Mesenchymal stem cell (in vitro differentiated cells and primary cell): ENCODE data around the gene CBLB.

Source experiments
- DNase-seq: peaks from one replicate; pipeline ENCODE4 v3.0.0-alpha.2; 2013
- H2AFZ ChIP-seq: one replicate; pipeline ENCODE4 v1.6.1; 2013; ENCODE audit warnings: low read depth, mild to moderate bottlenecking, control low read depth, inconsistent platforms, low read length, moderate library complexity
- H2AK5ac ChIP-seq: 2 replicates; pipeline ENCODE4 v1.6.1; 2013; ENCODE audit warnings: low read length, moderate library complexity, mild to moderate bottlenecking, inconsistent platforms; ENCODE audit not compliant: severe bottlenecking
- H2BK120ac ChIP-seq: one replicate; pipeline ENCODE4 v1.6.1; 2013; ENCODE audit warnings: low read depth, mild to moderate bottlenecking, inconsistent platforms, low read length, moderate library complexity
- H2BK12ac ChIP-seq, 2 experiments: one replicate each; pipeline ENCODE4 v1.6.1; 2013; ENCODE audit warnings: inconsistent platforms in 2 of 2, low read length in 2 of 2, mild to moderate bottlenecking in 2 of 2, moderate library complexity in 2 of 2, control low read depth in 1 of 2
- H2BK15ac ChIP-seq: one replicate; pipeline ENCODE4 v1.6.1; 2013; ENCODE audit warnings: mild to moderate bottlenecking, low read depth, inconsistent platforms; ENCODE audit not compliant: poor library complexity, severe bottlenecking
- H2BK5ac ChIP-seq: 2 replicates; pipeline ENCODE4 v1.6.1; 2013; ENCODE audit warnings: low read depth, mild to moderate bottlenecking, low read length, control low read depth, inconsistent platforms; ENCODE audit not compliant: poor library complexity, severe bottlenecking
- H3K14ac ChIP-seq, 2 experiments: one replicate each; pipeline ENCODE4 v1.6.1; 2013; ENCODE audit warnings: inconsistent platforms in 2 of 2, low read length in 2 of 2, control low read depth in 1 of 2, mild to moderate bottlenecking in 1 of 2, moderate library complexity in 1 of 2
- H3K18ac ChIP-seq, 2 experiments: one replicate each; pipeline ENCODE4 v1.6.1; 2013; ENCODE audit warnings: inconsistent platforms in 2 of 2, low read length in 2 of 2, control low read depth in 1 of 2, low read depth in 1 of 2, mild to moderate bottlenecking in 1 of 2
- H3K23ac ChIP-seq, 2 experiments: one replicate each; pipeline ENCODE4 v1.6.1; 2013; ENCODE audit warnings: inconsistent platforms in 2 of 2, low read length in 2 of 2, mild to moderate bottlenecking in 2 of 2, moderate library complexity in 2 of 2, control low read depth in 1 of 2
- H3K27ac ChIP-seq: 2 replicates; pipeline ENCODE4 v1.5.1; 2013; ENCODE audit warnings: mild to moderate bottlenecking, moderate library complexity, low read length, control low read depth, inconsistent platforms; ENCODE audit not compliant: poor library complexity, severe bottlenecking
- H3K27me3 ChIP-seq, 2 experiments: 2 replicates each; pipeline versions ENCODE4 v1.6.1 to v1.7.0; 2013; ENCODE audit warnings: low read length in 2 of 2, mild to moderate bottlenecking in 2 of 2, moderate library complexity in 2 of 2, control low read depth in 1 of 2, inconsistent platforms in 1 of 2; ENCODE audit not compliant: control insufficient read depth in 1 of 2, insufficient read depth in 1 of 2
- H3K36me3 ChIP-seq, 2 experiments: 2 replicates each; pipeline versions ENCODE4 v1.6.1 to v1.7.0; 2013; ENCODE audit warnings: low read length in 2 of 2, control low read depth in 1 of 2, inconsistent platforms in 1 of 2, low read depth in 1 of 2, mild to moderate bottlenecking in 1 of 2; ENCODE audit not compliant: insufficient read depth in 2 of 2, control insufficient read depth in 1 of 2
- H3K4ac ChIP-seq, 2 experiments: one replicate each; pipeline ENCODE4 v1.6.1; 2013; ENCODE audit warnings: inconsistent platforms in 2 of 2, low read length in 2 of 2, mild to moderate bottlenecking in 2 of 2, moderate library complexity in 2 of 2, control low read depth in 1 of 2, low read depth in 1 of 2
- H3K4me1 ChIP-seq: 2 replicates; pipeline ENCODE4 v1.6.1; 2013; ENCODE audit warnings: low read depth, low read length, control low read depth; ENCODE audit not compliant: control insufficient read depth, insufficient read depth
- H3K4me2 ChIP-seq: 2 replicates; pipeline ENCODE4 v1.6.1; 2013; ENCODE audit warnings: low read length, mild to moderate bottlenecking, inconsistent platforms; ENCODE audit not compliant: poor library complexity, severe bottlenecking
- H3K4me3 ChIP-seq, 2 experiments: 2 replicates each; pipeline versions ENCODE4 v1.5.1 to v1.7.0; 2013; ENCODE audit warnings: low read length in 2 of 2, mild to moderate bottlenecking in 2 of 2, control low read depth in 1 of 2, low read depth in 1 of 2; ENCODE audit not compliant: insufficient read depth in 1 of 2
- H3K79me1 ChIP-seq: replicated peaks from 2 replicates; pipeline ENCODE4 v1.6.1; 2013; ENCODE audit warnings: mild to moderate bottlenecking, control low read depth, low read length, inconsistent platforms; ENCODE audit not compliant: poor library complexity, severe bottlenecking
- H3K9ac ChIP-seq: 2 replicates; pipeline ENCODE4 v1.7.0; 2013; ENCODE audit warnings: mild to moderate bottlenecking, low read length, moderate library complexity
- H3K9me3 ChIP-seq: 2 replicates; pipeline ENCODE4 v1.7.0; 2013; ENCODE audit warnings: mild to moderate bottlenecking, low read length; ENCODE audit not compliant: control insufficient read depth
- H4K8ac ChIP-seq: one replicate; pipeline ENCODE4 v1.6.1; 2013; ENCODE audit warnings: inconsistent platforms, mild to moderate bottlenecking, low read length, moderate library complexity
- H4K91ac ChIP-seq: one replicate; pipeline ENCODE4 v1.6.1; 2013; ENCODE audit warnings: mild to moderate bottlenecking, low read length, inconsistent platforms
- WGBS: methylation state at CpG from one replicate; pipeline ENCODE4 v1.1.7; 2013; ENCODE audit warnings: mixed read lengths; 5-methylcytosine and 5-hydroxymethylcytosine counted together

Gene CBLB

GRCh38 chr3:105876780-105877327 is 8.0 kb upstream of the CBLB start:
- Histone ChIP-seq H3K14ac (no peak overlapping the region), H3K18ac (no peak overlapping the region), H2AK5ac (no peak overlapping the region), H3K27me3 (no peaks in the 10 kb centered on the region), H3K4me1 (no peaks in the 10 kb centered on the region), H3K4me2 (no peak overlapping the region), H3K79me1 (no peaks in the 10 kb centered on the region), H4K8ac (no peak overlapping the region), H2AFZ (no peak overlapping the region), H3K36me3 (no peaks in the 10 kb centered on the region), H3K9me3 (no peaks in the 10 kb centered on the region), H2BK5ac (no peak overlapping the region), H3K27ac (no peak overlapping the region), H3K4me3 (no peak overlapping the region), H3K4ac (no peak overlapping the region), H4K91ac (no peak overlapping the region), H2BK12ac (no peak overlapping the region), H3K23ac (no peak overlapping the region), H2BK120ac (no peak overlapping the region), H2BK15ac (no peak overlapping the region), H3K9ac (no peak overlapping the region)
- DNase-seq: no peak
- WGBS: no CpG with 5 or more reads among the region's 2 CpGs

GRCh38 chr3:105869861-105870755 is 1.3 kb upstream of the CBLB start:
- no peak overlapping the region for H3K14ac ChIP-seq

DNA sequence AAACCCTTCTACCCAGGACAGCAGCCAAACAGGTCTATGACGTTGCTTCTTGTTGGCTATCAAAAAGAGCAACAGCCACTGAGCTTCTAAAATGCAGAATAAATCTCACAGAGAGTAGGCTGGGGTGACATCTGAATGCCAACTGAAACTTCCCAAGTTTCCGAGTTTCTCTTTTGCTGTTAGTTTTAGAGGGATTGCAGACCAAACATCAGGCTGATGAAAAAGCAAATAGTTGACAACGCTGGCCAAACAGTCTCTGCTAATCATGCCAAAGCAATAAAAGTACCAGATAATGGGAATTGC is 670 bp upstream of the CBLB start:
- DNase-seq: no peak
- H4K8ac ChIP-seq: no peak overlapping the region
- peak overlapping the region; percentile 55 for H3K4me2 ChIP-seq
- H2AK5ac ChIP-seq: no peak overlapping the region
- no peak overlapping the region for H2AFZ ChIP-seq
- H3K9me3 ChIP-seq: no peaks in the 10 kb centered on the region
- 0% methylated on average over 3 of the region's 3 CpGs for WGBS
- H3K4ac ChIP-seq: no peak overlapping the region
- H2BK12ac ChIP-seq: no peak overlapping the region
- H3K18ac ChIP-seq: no peak overlapping the region
- H3K27me3 ChIP-seq: no peaks in the 10 kb centered on the region
- H3K23ac ChIP-seq: no peak overlapping the region
- H2BK15ac ChIP-seq: no peak overlapping the region
- peaks cover 5% of the 10 kb centered on the region for H3K79me1 ChIP-seq
- H2BK120ac ChIP-seq: no peak overlapping the region
- no peak overlapping the region for H4K91ac ChIP-seq
- H3K27ac ChIP-seq: peak overlapping the region; percentile 62
- peak overlapping the region in 1 of 2 experiments; percentile 85 for H3K4me3 ChIP-seq
- peak overlapping the region; percentile 95 for H3K9ac ChIP-seq
- H2BK5ac ChIP-seq: no peak overlapping the region
- no peaks in the 10 kb centered on the region for H3K4me1 ChIP-seq
- peaks cover 0 to 27% of the 10 kb centered on the region in 2 experiments for H3K36me3 ChIP-seq
- H3K14ac ChIP-seq: no peak overlapping the region

More at GRCh38 chr3:105869861-105870755, 1.3 kb upstream of the CBLB start:
- Histone ChIP-seq H3K36me3 (peaks cover 0 to 21% of the 10 kb centered on the region in 2 experiments), H4K91ac (no peak overlapping the region), H3K27me3 (no peaks in the 10 kb centered on the region), H2BK12ac (no peak overlapping the region), H3K9me3 (no peaks in the 10 kb centered on the region), H3K27ac (peak overlapping the region; percentile 62), H3K4me1 (no peaks in the 10 kb centered on the region), H3K4me2 (peak overlapping the region; percentile 55), H3K4me3 (peak overlapping the region in 1 of 2 experiments; percentile 85), H2BK5ac (no peak overlapping the region), H2AK5ac (no peak overlapping the region), H2BK15ac (no peak overlapping the region), H2AFZ (no peak overlapping the region), H3K9ac (peak overlapping the region; percentile 95), H2BK120ac (no peak overlapping the region), H3K4ac (no peak overlapping the region), H3K18ac (no peak overlapping the region), H4K8ac (no peak overlapping the region), H3K23ac (no peak overlapping the region), H3K79me1 (peaks cover 5% of the 10 kb centered on the region)
- DNase-seq: no peak
- 67% methylated on average over 3 of the region's 6 CpGs for WGBS

DNA sequence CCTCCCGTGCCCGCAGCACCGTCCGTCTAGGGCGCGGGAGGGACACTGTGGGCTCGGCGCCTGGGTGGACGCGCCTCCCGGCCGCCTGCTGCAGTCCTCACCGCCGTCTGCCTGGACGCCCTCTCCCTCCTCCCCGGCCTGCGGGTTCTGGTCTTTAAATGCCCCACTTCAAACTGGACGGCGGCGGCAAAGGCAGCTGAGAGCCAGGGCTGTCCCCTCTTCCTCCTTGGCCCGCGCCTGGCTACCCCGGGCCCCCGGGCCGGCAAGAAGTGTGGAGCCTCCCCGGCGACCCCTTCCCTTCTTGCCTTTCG is 426 bp downstream of the CBLB start:
- peak overlapping the region; percentile 100 for H3K9ac ChIP-seq
- peak overlapping the region; percentile 33 for H2AFZ ChIP-seq

More for the DNA sequence above, 426 bp downstream of the CBLB start:
- Histone ChIP-seq H3K27ac (peak overlapping the region; percentile 66), H2AK5ac (no peak overlapping the region), H2BK120ac (peak overlapping the region; percentile 91), H3K23ac (peak overlapping the region in 1 of 2 experiments; percentile 11), H3K79me1 (peaks cover 7% of the 10 kb centered on the region), H3K14ac (peak overlapping the region in 1 of 2 experiments; percentile 64), H3K4me2 (peak overlapping the region; percentile 73), H3K4me3 (peak overlapping the region; percentile 78 to 89), H2BK15ac (peak overlapping the region; percentile 73), H3K18ac (peak overlapping the region; percentile 68 to 95), H4K8ac (peak overlapping the region; percentile 84), H2BK5ac (peak overlapping the region; percentile 66), H3K4me1 (no peaks in the 10 kb centered on the region), H4K91ac (peak overlapping the region; percentile 87), H2BK12ac (peak overlapping the region in 1 of 2 experiments; percentile 59), H3K4ac (peak overlapping the region in 1 of 2 experiments; percentile 50), H3K9me3 (no peaks in the 10 kb centered on the region), H3K36me3 (peaks cover 0 to 38% of the 10 kb centered on the region in 2 experiments), H3K27me3 (no peaks in the 10 kb centered on the region)
- WGBS: 0% methylated on average over 26 of the region's 28 CpGs
- peak; percentile 77 for DNase-seq
